Measurements from ENCODE around the gene SLC10A3. TPM values are rescaled to one million over a fixed set of nuclear protein-coding genes. Genes with fewer than 3 reads are reported as not detected.
"Not testable (repeated sequence)": the region's sequence is repeated elsewhere in the genome, so short reads cannot be mapped to it uniquely, and the experiment has no call there.

SLC10A3 gene
- polyA plus RNA-seq, 3 donors = 25.3 to 33.1 (median 26.7) TPM

GRCh38 chrX:154502098-154502497 lies 11.7 kb upstream of the SLC10A3 start:
- H2AFZ ChIP-seq (ENCODE audit: insufficient read depth, low read depth, low read length, poor library complexity, severe bottlenecking) = no peak overlapping the region
- Mint-ChIP-seq H3K27ac (no peak overlapping the region), H3K27me3 (ENCODE audit: low read depth in 3 of 3) (peaks cover 2 to 3% (median 2%) of the 10 kb centered on the region in 3 donors), H3K4me3 (no peak overlapping the region), H3K36me3 (peaks cover 16 to 20% of the 10 kb centered on the region in 2 donors), H3K4me1 (peaks cover 8% of the 10 kb centered on the region), H3K9me3 (peaks cover 0 to 4% (median 0%) of the 10 kb centered on the region in 7 donors)
- peaks cover 4 to 7% of the 10 kb centered on the region in 2 donors for H3K4me1 ChIP-seq (ENCODE audit: control insufficient read depth in 1 of 2, insufficient read depth in 2 of 2, low read length in 2 of 2)
- no peaks in the 10 kb centered on the region for H3K27me3 ChIP-seq (ENCODE audit: control insufficient read depth in 2 of 2, insufficient read depth in 2 of 2, low read length in 2 of 2)
- H3K4me2 ChIP-seq (replicated peaks; ENCODE audit: extremely low read depth, low read length, poor library complexity, severe bottlenecking) = no peak overlapping the region
- intact Hi-C loops (cut with micrococcal nuclease) = no loop called here
- 100% methylated on average over 2 of the region's 8 CpGs for WGBS (ENCODE audit: insufficient coverage)
- no peak overlapping the region for H3K27ac ChIP-seq (ENCODE audit: low read depth in 1 of 2, low read length in 2 of 2)
- H3K9ac ChIP-seq (ENCODE audit: insufficient read depth, low read length, poor library complexity, severe bottlenecking) = no peak overlapping the region
- no peak overlapping the region for H3K4me3 ChIP-seq (replicated peaks in 1 of 3; ENCODE audit: low read depth in 2 of 3, low read length in 3 of 3)
- H3K36me3 ChIP-seq (replicated peaks in 1 of 2; ENCODE audit: control insufficient read depth in 1 of 2, insufficient read depth in 2 of 2, low read length in 2 of 2) = peaks cover 6 to 14% of the 10 kb centered on the region in 2 donors
- no peak for TF ChIP-seq CTCF (IDR thresholded peaks at IDR 0.05)
- no peak for DNase-seq
- no peaks in the 10 kb centered on the region for H3K79me2 ChIP-seq (ENCODE audit: insufficient read depth, low read length)
- no peaks in the 10 kb centered on the region for H3K9me3 ChIP-seq (replicated peaks in 1 of 2; ENCODE audit: control insufficient read depth in 1 of 2, insufficient read depth in 1 of 2, low read length in 2 of 2)
- no peaks in the 10 kb centered on the region for H4K20me1 ChIP-seq (ENCODE audit: insufficient read depth, low read length)

GRCh38 chrX:154501423-154501822 lies 11.0 kb upstream of the SLC10A3 start:
- H3K9me3 Mint-ChIP-seq; H4K20me1 ChIP-seq (ENCODE audit: insufficient read depth, low read length); H3K79me2 ChIP-seq (ENCODE audit: insufficient read depth, low read length); intact Hi-C loops (cut with micrococcal nuclease); H3K4me1 Mint-ChIP-seq; H2AFZ ChIP-seq (ENCODE audit: insufficient read depth, low read depth, low read length, poor library complexity, severe bottlenecking); H3K27ac Mint-ChIP-seq; H3K27me3 Mint-ChIP-seq (ENCODE audit: low read depth in 3 of 3); DNase-seq; H3K36me3 ChIP-seq (replicated peaks in 1 of 2; ENCODE audit: control insufficient read depth in 1 of 2, insufficient read depth in 2 of 2, low read length in 2 of 2); H3K9ac ChIP-seq (ENCODE audit: insufficient read depth, low read length, poor library complexity, severe bottlenecking); H3K27me3 ChIP-seq (ENCODE audit: control insufficient read depth in 2 of 2, insufficient read depth in 2 of 2, low read length in 2 of 2); H3K27ac ChIP-seq (ENCODE audit: low read depth in 1 of 2, low read length in 2 of 2); H3K4me3 Mint-ChIP-seq; H3K9me3 ChIP-seq (replicated peaks in 1 of 2; ENCODE audit: control insufficient read depth in 1 of 2, insufficient read depth in 1 of 2, low read length in 2 of 2); H3K4me2 ChIP-seq (replicated peaks; ENCODE audit: extremely low read depth, low read length, poor library complexity, severe bottlenecking); H3K4me1 ChIP-seq (ENCODE audit: control insufficient read depth in 1 of 2, insufficient read depth in 2 of 2, low read length in 2 of 2); H3K4me3 ChIP-seq (replicated peaks in 1 of 3; ENCODE audit: low read depth in 2 of 3, low read length in 3 of 3): not testable (repeated sequence)
- peaks cover 13 to 16% of the 10 kb centered on the region in 2 donors for H3K36me3 Mint-ChIP-seq
- no CpG with 5 or more reads among the region's 7 CpGs for WGBS (ENCODE audit: insufficient coverage)

GRCh38 chrX:154496591-154497137 lies 6.2 kb upstream of the SLC10A3 start:
- no CpG with 5 or more reads among the region's 4 CpGs for WGBS (ENCODE audit: insufficient coverage)
- H3K9ac ChIP-seq (ENCODE audit: insufficient read depth, low read length, poor library complexity, severe bottlenecking); H3K36me3 Mint-ChIP-seq: not testable (repeated sequence)

More at GRCh38 chrX:154496591-154497137, 6.2 kb upstream of the SLC10A3 start:
- H3K27me3 ChIP-seq (ENCODE audit: control insufficient read depth in 2 of 2, insufficient read depth in 2 of 2, low read length in 2 of 2); H3K79me2 ChIP-seq (ENCODE audit: insufficient read depth, low read length); H3K4me1 Mint-ChIP-seq; H3K27ac ChIP-seq (ENCODE audit: low read depth in 1 of 2, low read length in 2 of 2); H3K4me1 ChIP-seq (ENCODE audit: control insufficient read depth in 1 of 2, insufficient read depth in 2 of 2, low read length in 2 of 2); H3K9me3 ChIP-seq (replicated peaks in 1 of 2; ENCODE audit: control insufficient read depth in 1 of 2, insufficient read depth in 1 of 2, low read length in 2 of 2); DNase-seq; H2AFZ ChIP-seq (ENCODE audit: insufficient read depth, low read depth, low read length, poor library complexity, severe bottlenecking); H3K4me2 ChIP-seq (replicated peaks; ENCODE audit: extremely low read depth, low read length, poor library complexity, severe bottlenecking); H3K9me3 Mint-ChIP-seq; intact Hi-C loops (cut with micrococcal nuclease); H3K36me3 ChIP-seq (replicated peaks in 1 of 2; ENCODE audit: control insufficient read depth in 1 of 2, insufficient read depth in 2 of 2, low read length in 2 of 2); H3K4me3 ChIP-seq (replicated peaks in 1 of 3; ENCODE audit: low read depth in 2 of 3, low read length in 3 of 3); H4K20me1 ChIP-seq (ENCODE audit: insufficient read depth, low read length); H3K4me3 Mint-ChIP-seq; H3K27ac Mint-ChIP-seq: not testable (repeated sequence)
- peaks cover 0 to 11% (median 2%) of the 10 kb centered on the region in 3 donors for H3K27me3 Mint-ChIP-seq (ENCODE audit: low read depth in 3 of 3)
